Type B pancreatic cell (in vitro differentiated cells): Measurements from ENCODE around the gene PTGR3. TPM values are rescaled to one million over a fixed set of nuclear protein-coding genes. Genes with fewer than 3 reads are reported as not detected.
"Not testable (repeated sequence)": the region's sequence is repeated elsewhere in the genome, so short reads cannot be mapped to it uniquely, and the experiment has no call there.

Experiments
- DNase-seq: peaks from one replicate; pipeline ENCODE4 v3.0.0; 2021; ENCODE audit warnings: mixed read lengths; ENCODE audit not compliant: unreplicated experiment; ENCODE audit errors: extremely low spot score
- H3K27ac Mint-ChIP-seq: 2 replicates; pipeline ENCODE4 v1.8.0; 2021; ENCODE audit warnings: mild to moderate bottlenecking, mixed read lengths
- H3K27me3 Mint-ChIP-seq: 2 replicates; pipeline ENCODE4 v1.8.0; 2021; ENCODE audit warnings: mixed read lengths
- H3K36me3 Mint-ChIP-seq: 2 replicates; pipeline ENCODE4 v1.8.0; 2021; ENCODE audit warnings: mixed read lengths
- H3K4me1 Mint-ChIP-seq: one replicate; pipeline ENCODE4 v1.8.0; 2021; ENCODE audit warnings: mixed read lengths; ENCODE audit not compliant: unreplicated experiment
- H3K4me3 Mint-ChIP-seq: 2 replicates; pipeline ENCODE4 v1.8.0; 2021; ENCODE audit warnings: mild to moderate bottlenecking, mixed read lengths
- H3K9me3 Mint-ChIP-seq: 2 replicates; pipeline ENCODE4 v1.8.0; 2021; ENCODE audit warnings: mixed read lengths
- total RNA-seq: library from RNA; stranded (reverse); gene quantifications from 2 replicates; pipeline ENCODE4 v1.2.1, GENCODE V29; 2021; ENCODE audit warnings: low replicate concordance
- TF ChIP-seq, protein P1 (sequence below): fragments of 200-600 bp; sonication (generic); conservative IDR thresholded peaks from 2 replicates; pipeline ENCODE4 v1.5.0; 2021; ENCODE audit warnings: antibody characterized with exemption, mild to moderate bottlenecking

Gene PTGR3
- total RNA-seq, 1 donor from 2014 or later: 86.7 TPM

DNA sequence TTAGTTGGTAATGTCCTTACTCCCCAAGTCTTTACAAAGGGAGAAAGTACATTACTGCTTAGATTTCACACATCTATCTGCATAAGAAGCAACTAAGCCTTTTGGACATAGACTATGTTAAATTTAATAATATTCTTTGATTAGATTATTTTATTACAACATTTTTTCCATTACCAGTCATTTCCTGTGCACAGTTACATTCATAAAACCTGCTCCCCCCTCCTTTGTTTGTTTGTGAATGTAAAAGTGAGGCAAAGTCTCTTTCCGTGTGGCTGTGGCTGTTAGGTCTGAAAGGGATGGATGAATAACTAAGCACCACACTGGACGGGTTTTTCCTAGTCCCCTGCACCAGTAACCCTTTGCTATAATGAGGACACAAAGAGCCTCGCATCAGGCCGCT, 9.6 kb downstream of the PTGR3 start:
- no peaks in the 10 kb centered on the region for H3K9me3 Mint-ChIP-seq
- no peak for DNase-seq
- H3K27ac Mint-ChIP-seq: no peak overlapping the region
- peaks cover 57% of the 10 kb centered on the region for H3K4me1 Mint-ChIP-seq
- H3K36me3 Mint-ChIP-seq: peaks cover 49% of the 10 kb centered on the region
- peak overlapping the region; percentile 37 for H3K4me3 Mint-ChIP-seq
- TF ChIP-seq, protein P1, sequence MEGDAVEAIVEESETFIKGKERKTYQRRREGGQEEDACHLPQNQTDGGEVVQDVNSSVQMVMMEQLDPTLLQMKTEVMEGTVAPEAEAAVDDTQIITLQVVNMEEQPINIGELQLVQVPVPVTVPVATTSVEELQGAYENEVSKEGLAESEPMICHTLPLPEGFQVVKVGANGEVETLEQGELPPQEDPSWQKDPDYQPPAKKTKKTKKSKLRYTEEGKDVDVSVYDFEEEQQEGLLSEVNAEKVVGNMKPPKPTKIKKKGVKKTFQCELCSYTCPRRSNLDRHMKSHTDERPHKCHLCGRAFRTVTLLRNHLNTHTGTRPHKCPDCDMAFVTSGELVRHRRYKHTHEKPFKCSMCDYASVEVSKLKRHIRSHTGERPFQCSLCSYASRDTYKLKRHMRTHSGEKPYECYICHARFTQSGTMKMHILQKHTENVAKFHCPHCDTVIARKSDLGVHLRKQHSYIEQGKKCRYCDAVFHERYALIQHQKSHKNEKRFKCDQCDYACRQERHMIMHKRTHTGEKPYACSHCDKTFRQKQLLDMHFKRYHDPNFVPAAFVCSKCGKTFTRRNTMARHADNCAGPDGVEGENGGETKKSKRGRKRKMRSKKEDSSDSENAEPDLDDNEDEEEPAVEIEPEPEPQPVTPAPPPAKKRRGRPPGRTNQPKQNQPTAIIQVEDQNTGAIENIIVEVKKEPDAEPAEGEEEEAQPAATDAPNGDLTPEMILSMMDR: no peak
- H3K27me3 Mint-ChIP-seq: peaks cover 13% of the 10 kb centered on the region

DNA sequence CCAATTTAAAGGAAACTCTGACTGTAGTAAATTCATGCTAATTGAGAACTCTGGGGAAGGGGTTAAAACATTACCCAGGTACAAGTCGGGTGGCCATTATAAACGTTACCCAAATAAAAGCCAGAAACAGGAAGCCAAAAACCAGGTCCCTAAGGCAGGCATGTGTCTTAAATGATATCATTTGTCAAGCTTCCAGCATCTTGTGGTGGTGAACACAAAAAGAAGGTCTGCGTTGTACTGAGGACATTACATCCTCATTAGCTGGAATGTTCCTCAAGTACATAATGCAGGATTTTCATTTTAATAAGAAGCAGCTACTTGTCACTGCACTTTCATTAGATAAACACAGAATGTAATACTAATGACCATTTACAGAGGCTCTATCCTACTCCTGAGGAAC, 10.9 kb downstream of the PTGR3 start:
- Mint-ChIP-seq H3K9me3 (no peaks in the 10 kb centered on the region), H3K4me3 (no peak overlapping the region), H3K27ac (no peak overlapping the region), H3K27me3 (peaks cover 8% of the 10 kb centered on the region), H3K36me3 (peaks cover 47% of the 10 kb centered on the region), H3K4me1 (peaks cover 52% of the 10 kb centered on the region)
- TF ChIP-seq, protein P1: no peak
- no peak for DNase-seq

DNA sequence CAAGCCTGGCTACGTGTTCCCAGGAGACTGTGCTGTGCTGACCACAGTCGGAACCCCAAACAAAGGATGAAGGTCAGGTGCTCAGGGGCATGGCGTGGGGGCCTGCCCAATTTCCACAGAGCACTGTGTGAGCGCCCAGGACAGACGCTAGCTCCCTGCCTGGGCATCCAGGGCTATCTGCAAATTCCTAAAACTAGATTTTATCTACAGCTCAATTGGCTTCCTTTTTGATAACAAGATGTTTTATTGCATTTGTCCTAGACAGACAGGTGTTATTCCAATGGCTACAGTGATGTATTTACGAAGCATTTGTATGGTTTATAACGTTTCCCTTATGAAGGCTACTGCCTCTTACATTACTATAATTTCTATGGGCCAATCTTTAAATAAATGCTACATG, 16.0 kb downstream of the PTGR3 start:
- Mint-ChIP-seq H3K36me3 (peaks cover 15% of the 10 kb centered on the region), H3K27ac (no peak overlapping the region), H3K9me3 (no peaks in the 10 kb centered on the region), H3K4me3 (no peak overlapping the region), H3K27me3 (no peaks in the 10 kb centered on the region), H3K4me1 (peaks cover 2% of the 10 kb centered on the region)
- DNase-seq: no peak
- TF ChIP-seq, protein P1: no peak

DNA sequence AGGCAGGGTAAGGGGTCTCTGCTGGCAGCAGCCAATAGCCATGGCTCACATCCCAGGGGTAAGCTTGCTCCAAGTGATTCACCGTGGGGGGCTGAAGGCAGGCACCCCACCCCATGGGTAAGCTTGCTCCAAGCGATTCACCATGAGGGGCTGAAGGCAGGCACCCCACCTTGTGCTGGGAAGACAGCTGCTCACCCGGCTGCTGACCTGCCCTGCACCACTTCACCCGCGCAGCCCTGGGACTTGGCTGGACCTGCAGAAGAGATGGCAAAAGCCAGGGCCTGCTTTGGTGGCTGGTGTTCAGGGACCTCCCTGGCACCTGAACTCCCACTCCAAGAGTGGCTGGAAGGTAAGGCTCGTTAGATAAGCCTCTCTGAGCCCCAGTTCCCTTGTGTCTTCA, 19.2 kb downstream of the PTGR3 start:
- no peak overlapping the region for H3K27ac Mint-ChIP-seq
- H3K27me3 Mint-ChIP-seq: no peaks in the 10 kb centered on the region
- peaks cover 3% of the 10 kb centered on the region for H3K36me3 Mint-ChIP-seq
- H3K4me3 Mint-ChIP-seq: no peak overlapping the region
- H3K9me3 Mint-ChIP-seq: no peaks in the 10 kb centered on the region
- no peaks in the 10 kb centered on the region for H3K4me1 Mint-ChIP-seq
- DNase-seq: no peak
- TF ChIP-seq, protein P1: no peak

DNA sequence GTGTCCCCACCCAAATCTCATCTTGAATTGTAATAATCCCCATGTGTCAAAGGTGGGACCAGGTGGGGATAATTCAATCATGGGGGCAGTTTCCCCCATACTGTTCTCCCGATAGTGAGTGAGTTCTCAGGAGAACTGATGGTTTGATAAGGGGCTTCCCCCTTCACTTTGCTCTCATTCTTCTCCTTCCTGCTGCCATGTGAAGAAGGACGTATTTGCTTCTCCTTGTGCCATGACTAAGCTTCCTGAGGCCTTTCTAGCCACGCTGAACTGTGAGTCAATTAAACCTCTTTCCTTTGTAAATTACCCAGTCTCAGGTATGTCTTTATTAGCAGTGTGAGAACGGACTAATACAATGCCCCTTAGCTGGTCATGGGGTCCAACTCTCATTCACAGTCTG, 21.2 kb downstream of the PTGR3 start:
- not testable (repeated sequence) for H3K27me3 Mint-ChIP-seq, H3K36me3 Mint-ChIP-seq, H3K27ac Mint-ChIP-seq, H3K9me3 Mint-ChIP-seq, DNase-seq, H3K4me1 Mint-ChIP-seq, H3K4me3 Mint-ChIP-seq

DNA sequence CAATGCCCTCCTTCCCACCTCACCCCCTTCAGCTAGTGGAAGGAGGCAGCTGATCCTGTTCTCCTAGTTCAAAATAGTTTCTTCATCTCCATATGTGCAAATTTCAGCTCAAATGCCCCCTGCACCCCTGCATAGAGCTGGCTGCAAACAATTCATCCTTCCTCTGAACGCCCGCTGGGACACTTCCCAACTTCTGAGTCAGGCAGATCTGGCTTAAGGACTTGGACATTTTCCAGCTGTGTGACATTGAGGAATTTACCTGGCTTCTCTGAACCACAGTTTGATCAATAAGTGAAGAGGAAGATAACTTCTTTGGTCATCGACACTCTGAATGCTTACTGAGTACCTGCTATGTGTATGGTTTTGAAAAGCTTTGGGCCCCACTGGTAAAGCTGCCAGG, 23.5 kb downstream of the PTGR3 start:
- H3K4me1 Mint-ChIP-seq: no peaks in the 10 kb centered on the region
- peaks cover 7% of the 10 kb centered on the region for H3K9me3 Mint-ChIP-seq
- no peak overlapping the region for H3K27ac Mint-ChIP-seq
- H3K27me3 Mint-ChIP-seq: no peaks in the 10 kb centered on the region
- no peaks in the 10 kb centered on the region for H3K36me3 Mint-ChIP-seq
- H3K4me3 Mint-ChIP-seq: no peak overlapping the region
- TF ChIP-seq, protein P1: no peak
- DNase-seq: no peak
